OCI-LY1 (cell line): ENCODE data around the gene L3MBTL2.

ENCODE experiments used
- CTCF ChIP-seq: fragments of 200-600 bp; sonication (generic), shearing (Covaris generic); IDR thresholded peaks from 2 replicates; pipeline ENCODE4 v1.5.1; 2017; ENCODE audit warnings: mild to moderate bottlenecking, antibody characterized with exemption, low read length, moderate library complexity, mixed read lengths
- EZH2 ChIP-seq: fragments of 200-600 bp; sonication (generic), shearing (Covaris generic); IDR thresholded peaks from 2 replicates; pipeline ENCODE4 v1.8.0; 2017; ENCODE audit warnings: borderline replicate concordance, mixed run types, mild to moderate bottlenecking, antibody characterized with exemption, low read length, moderate library complexity, mixed read lengths

GRCh38 chr22:41242396-41243117 lies 37.4 kb downstream of the L3MBTL2 start:
- TF ChIP-seq CTCF = no peak
- TF ChIP-seq EZH2 = no peak
